HCT116 (cell line): Measurements from ENCODE around the gene CNTNAP5. TPM values are rescaled to one million over a fixed set of nuclear protein-coding genes. Genes with fewer than 3 reads are reported as not detected.

ENCODE experiments used
- ATAC-seq: fragments of 200-7000 bp; cut with Tn5 transposase; 2 replicates; pipeline ENCODE4 v1.9.1; 2020; ENCODE audit warnings: mild to moderate bottlenecking, moderate library complexity
- BruUV-seq: library from RNA; stranded (reverse); fragments of 400-500 nt; replicated peaks from 2 replicates; lab custom pipeline; 2021; lab: Mats Ljungman, UMichigan
- CTCF ChIA-PET: fragments of 300-600 bp; sonication (Branson Sonifier 250); formaldehyde crosslinking; loops from one replicate; lab custom pipeline; 2021; ENCODE audit warnings: antibody characterized with exemption; lab: Charles Lee
- POLR2A ChIA-PET: fragments of 300-600, 350-600 bp; sonication (Branson Sonifier 250); formaldehyde crosslinking; loops from one replicate; lab custom pipeline; 2021; ENCODE audit warnings: antibody characterized with exemption; lab: Charles Lee
- RAD21 ChIA-PET, 2 experiments: fragments of 300-600 bp; sonication (Branson Sonifier 250); formaldehyde crosslinking; loops; one replicate each; lab custom pipeline; 2023; ENCODE audit warnings: low total read pairs in 2 of 2; ENCODE audit not compliant: uncharacterized antibody in 2 of 2, unreplicated experiment in 2 of 2, low non-redundant PET in 1 of 2; lab: Charles Lee
- DNase-seq: peaks from one replicate; pipeline ENCODE4 v3.0.0-alpha.2; 2010; ENCODE audit warnings: low read depth, low spot score
- H2AFZ ChIP-seq: fragments of 200-600 bp; shearing (Covaris generic), sonication (generic); 2 replicates; pipeline ENCODE4 v1.6.1; 2017; ENCODE audit warnings: low read depth, mixed run types, mixed read lengths, antibody characterized with exemption, low read length; ENCODE audit not compliant: poor library complexity, severe bottlenecking
- H3K27ac ChIP-seq: 2 replicates; pipeline ENCODE4 v1.5.1; 2012; ENCODE audit warnings: low read depth, low read length
- H3K27me3 ChIP-seq: fragments of 200-600 bp; sonication (generic); 2 replicates; pipeline ENCODE4 v1.6.1; 2016; ENCODE audit warnings: mixed run types, low read length, mixed read lengths; ENCODE audit not compliant: insufficient read depth
- H3K36me3 ChIP-seq, 2 experiments: fragments of 200-500 bp in 1 of 2; fragments of 200-600 bp in 1 of 2; sonication (Bioruptor generic) in 1 of 2; sonication (generic) in 1 of 2; 2 replicates each; pipeline versions ENCODE4 v1.5.1 to v1.6.1; 2014 to 2016; ENCODE audit warnings: low read length in 2 of 2, inconsistent platforms in 1 of 2, mixed read lengths in 1 of 2, mixed run types in 1 of 2; ENCODE audit not compliant: insufficient read depth in 2 of 2, control insufficient read depth in 1 of 2
- H3K4me1 ChIP-seq, 2 experiments: fragments of 200-600 bp in 1 of 2; sonication (generic) in 1 of 2; 2 replicates each; pipeline versions ENCODE4 v1.5.1 to v1.6.1; 2012 to 2017; ENCODE audit warnings: low read length in 2 of 2, inconsistent platforms in 1 of 2, mild to moderate bottlenecking in 1 of 2, mixed read lengths in 1 of 2, mixed run types in 1 of 2, moderate library complexity in 1 of 2; ENCODE audit not compliant: insufficient read depth in 2 of 2, control insufficient read depth in 1 of 2
- H3K4me2 ChIP-seq: fragments of 200-600 bp; sonication (generic); 2 replicates; pipeline ENCODE4 v1.6.1; 2017; ENCODE audit warnings: mixed run types, low read length, mixed read lengths
- H3K4me3 ChIP-seq, 2 experiments: fragments of 200-600 bp in 1 of 2; sonication (generic) in 1 of 2; replicated peaks in 1 of 2; 2 replicates each; pipeline ENCODE4 v1.5.1; 2011 to 2016; ENCODE audit warnings: low read length in 2 of 2, control low read depth in 1 of 2, low read depth in 1 of 2, mild to moderate bottlenecking in 1 of 2, mixed read lengths in 1 of 2, mixed run types in 1 of 2
- H3K79me2 ChIP-seq: fragments of 200-600 bp; sonication (generic); 2 replicates; pipeline ENCODE4 v1.6.1; 2017; ENCODE audit warnings: mild to moderate bottlenecking, mixed run types, low read length, moderate library complexity, mixed read lengths; ENCODE audit not compliant: insufficient read depth
- H3K9ac ChIP-seq: fragments of 200-600 bp; sonication (generic); 2 replicates; pipeline ENCODE4 v1.6.1; 2016; ENCODE audit warnings: low read length, mixed read lengths
- H3K9me2 ChIP-seq: fragments of 200-600 bp; sonication (generic), shearing (Covaris generic); 2 replicates; pipeline ENCODE4 v1.6.1; 2017; ENCODE audit warnings: mixed run types, mild to moderate bottlenecking, moderate library complexity; ENCODE audit not compliant: insufficient read depth
- H3K9me3 ChIP-seq, 2 experiments: fragments of 200-500 bp in 1 of 2; fragments of 200-600 bp in 1 of 2; sonication (Bioruptor generic) in 1 of 2; sonication (generic) in 1 of 2; 2 replicates each; pipeline ENCODE4 v1.6.1; 2014 to 2017; ENCODE audit warnings: low read length in 2 of 2, mixed read lengths in 2 of 2, inconsistent platforms in 1 of 2, low read depth in 1 of 2, mild to moderate bottlenecking in 1 of 2, mixed run types in 1 of 2, moderate library complexity in 1 of 2; ENCODE audit not compliant: control insufficient read depth in 1 of 2, insufficient read depth in 1 of 2
- H4K20me1 ChIP-seq: fragments of 200-600 bp; sonication (generic), shearing (Covaris generic); 2 replicates; pipeline ENCODE4 v1.6.1; 2017; ENCODE audit warnings: mixed run types, mild to moderate bottlenecking, moderate library complexity; ENCODE audit not compliant: insufficient read depth
- ATF3 ChIP-seq: IDR thresholded peaks from 2 replicates; pipeline ENCODE4 v1.6.1; 2012
- CEBPB ChIP-seq: IDR thresholded peaks from 2 replicates; pipeline ENCODE4 v1.6.1; 2012; ENCODE audit warnings: low read depth
- FOSL1 ChIP-seq: IDR thresholded peaks from 2 replicates; pipeline ENCODE4 v1.6.1; 2012; ENCODE audit warnings: low read depth
- JUND ChIP-seq: IDR thresholded peaks from 2 replicates; pipeline ENCODE4 v1.6.1; 2012
- SIN3A ChIP-seq: IDR thresholded peaks from 2 replicates; pipeline ENCODE4 v1.6.1; 2012; ENCODE audit warnings: low read depth
- SRF ChIP-seq: IDR thresholded peaks from 2 replicates; pipeline ENCODE4 v1.6.1; 2012; ENCODE audit warnings: low read depth
- intact Hi-C: fragments of 100-400 bp; cut with micrococcal nuclease; formaldehyde crosslinking; loops from 2 replicates; pipeline ENCODE4 v1.10.0; 2022
- total RNA-seq: library from RNA; stranded (reverse); gene quantifications from one replicate; pipeline ENCODE4 v1.2.1, GENCODE V29; 2021; ENCODE audit not compliant: unreplicated experiment
- TF ChIP-seq, protein P1 (sequence below): IDR thresholded peaks from 2 replicates; pipeline ENCODE4 v1.6.1; 2012; ENCODE audit warnings: low read depth

The CNTNAP5 gene
- total RNA-seq, 1 experiment from 2014 or later, result not detected

DNA sequence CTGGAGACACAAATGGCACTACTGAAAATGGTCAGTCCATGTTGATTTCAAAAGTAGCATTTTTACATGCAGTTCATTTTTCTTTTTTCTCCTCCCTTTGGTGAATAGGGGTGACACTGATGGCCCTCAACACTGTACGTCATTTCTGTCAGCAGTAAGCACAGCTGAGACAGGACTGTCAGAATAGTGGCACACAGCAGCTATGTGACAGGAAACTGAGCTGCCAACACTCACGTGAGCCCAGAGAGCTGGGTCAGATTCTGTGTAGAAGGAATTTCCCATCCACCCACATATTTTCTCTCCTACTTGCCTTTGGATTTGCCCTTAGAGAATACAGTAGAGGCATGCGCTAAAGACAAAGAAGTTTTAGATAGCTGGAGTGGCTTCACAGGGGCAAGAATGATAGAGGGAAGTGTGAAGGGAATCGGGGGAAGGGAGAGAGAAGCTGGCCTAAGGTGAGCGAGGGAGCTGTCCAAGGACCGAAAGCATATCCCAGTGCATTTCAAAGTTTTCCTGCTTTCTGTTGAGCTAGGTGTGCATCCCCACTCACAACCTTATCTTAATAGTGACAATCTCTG, 476.6 kb downstream of the CNTNAP5 start:
- Histone ChIP-seq H3K79me2 (no peaks in the 10 kb centered on the region), H2AFZ (no peak overlapping the region), H3K4me1 (no peaks in the 10 kb centered on the region), H3K27ac (no peak overlapping the region), H3K9ac (no peak overlapping the region), H3K27me3 (no peaks in the 10 kb centered on the region), H3K9me3 (peaks cover 14 to 41% of the 10 kb centered on the region in 2 experiments; a peak in 3 of 4 replicates), H3K4me3 (no peak overlapping the region), H3K36me3 (no peaks in the 10 kb centered on the region), H3K9me2 (no peaks in the 10 kb centered on the region), H4K20me1 (no peaks in the 10 kb centered on the region), H3K4me2 (no peak overlapping the region)
- RAD21 ChIA-PET, result no interaction called here
- TF ChIP-seq SRF (no peak), CEBPB (no peak), ATF3 (no peak), SIN3A (no peak), JUND (no peak), FOSL1 (no peak)
- TF ChIP-seq, protein P1, sequence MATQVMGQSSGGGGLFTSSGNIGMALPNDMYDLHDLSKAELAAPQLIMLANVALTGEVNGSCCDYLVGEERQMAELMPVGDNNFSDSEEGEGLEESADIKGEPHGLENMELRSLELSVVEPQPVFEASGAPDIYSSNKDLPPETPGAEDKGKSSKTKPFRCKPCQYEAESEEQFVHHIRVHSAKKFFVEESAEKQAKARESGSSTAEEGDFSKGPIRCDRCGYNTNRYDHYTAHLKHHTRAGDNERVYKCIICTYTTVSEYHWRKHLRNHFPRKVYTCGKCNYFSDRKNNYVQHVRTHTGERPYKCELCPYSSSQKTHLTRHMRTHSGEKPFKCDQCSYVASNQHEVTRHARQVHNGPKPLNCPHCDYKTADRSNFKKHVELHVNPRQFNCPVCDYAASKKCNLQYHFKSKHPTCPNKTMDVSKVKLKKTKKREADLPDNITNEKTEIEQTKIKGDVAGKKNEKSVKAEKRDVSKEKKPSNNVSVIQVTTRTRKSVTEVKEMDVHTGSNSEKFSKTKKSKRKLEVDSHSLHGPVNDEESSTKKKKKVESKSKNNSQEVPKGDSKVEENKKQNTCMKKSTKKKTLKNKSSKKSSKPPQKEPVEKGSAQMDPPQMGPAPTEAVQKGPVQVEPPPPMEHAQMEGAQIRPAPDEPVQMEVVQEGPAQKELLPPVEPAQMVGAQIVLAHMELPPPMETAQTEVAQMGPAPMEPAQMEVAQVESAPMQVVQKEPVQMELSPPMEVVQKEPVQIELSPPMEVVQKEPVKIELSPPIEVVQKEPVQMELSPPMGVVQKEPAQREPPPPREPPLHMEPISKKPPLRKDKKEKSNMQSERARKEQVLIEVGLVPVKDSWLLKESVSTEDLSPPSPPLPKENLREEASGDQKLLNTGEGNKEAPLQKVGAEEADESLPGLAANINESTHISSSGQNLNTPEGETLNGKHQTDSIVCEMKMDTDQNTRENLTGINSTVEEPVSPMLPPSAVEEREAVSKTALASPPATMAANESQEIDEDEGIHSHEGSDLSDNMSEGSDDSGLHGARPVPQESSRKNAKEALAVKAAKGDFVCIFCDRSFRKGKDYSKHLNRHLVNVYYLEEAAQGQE, result no peak
- POLR2A ChIA-PET, result no interaction called here
- no peak for ATAC-seq
- DNase-seq, result no peak
- intact Hi-C loops, result no loop called here
- no TSS peak for BruUV-seq
- CTCF ChIA-PET, result no interaction called here
